ENCODE measurements around the gene AGAP1. TPM values are rescaled to one million over a fixed set of nuclear protein-coding genes. Genes with fewer than 3 reads are reported as not detected.
A peak's percentile ranks its signal among the peaks of the same experiment; 100 is the strongest.

Gene AGAP1
- total and polyA plus RNA-seq, 2 donors from 2014 or later, result 8.1 to 44.5 TPM

DNA sequence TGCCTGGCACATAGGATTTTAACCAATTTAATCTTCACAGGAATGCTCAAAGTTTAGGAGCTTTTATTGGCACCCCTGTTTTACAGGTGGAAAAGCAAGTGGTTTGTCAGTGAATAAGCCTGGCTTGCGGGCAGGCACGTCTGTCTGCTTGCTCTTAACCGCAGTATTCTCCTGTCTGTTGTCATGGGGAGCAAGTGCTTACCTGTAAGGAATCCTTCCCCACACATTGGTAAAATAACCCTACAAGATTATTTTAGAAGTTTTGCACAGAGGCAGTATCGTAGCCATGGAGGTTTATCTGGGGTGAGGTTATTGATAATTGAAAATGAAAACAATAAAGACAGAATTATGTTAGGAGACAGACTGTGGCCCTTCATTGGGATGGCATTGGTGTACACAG lies 174.9 kb downstream of the AGAP1 start:
- Histone ChIP-seq H3K9ac (ENCODE audit: low read length in 3 of 3) (no peak overlapping the region), H3K4me3 (ENCODE audit: low read length in 3 of 3) (no peak overlapping the region)

DNA sequence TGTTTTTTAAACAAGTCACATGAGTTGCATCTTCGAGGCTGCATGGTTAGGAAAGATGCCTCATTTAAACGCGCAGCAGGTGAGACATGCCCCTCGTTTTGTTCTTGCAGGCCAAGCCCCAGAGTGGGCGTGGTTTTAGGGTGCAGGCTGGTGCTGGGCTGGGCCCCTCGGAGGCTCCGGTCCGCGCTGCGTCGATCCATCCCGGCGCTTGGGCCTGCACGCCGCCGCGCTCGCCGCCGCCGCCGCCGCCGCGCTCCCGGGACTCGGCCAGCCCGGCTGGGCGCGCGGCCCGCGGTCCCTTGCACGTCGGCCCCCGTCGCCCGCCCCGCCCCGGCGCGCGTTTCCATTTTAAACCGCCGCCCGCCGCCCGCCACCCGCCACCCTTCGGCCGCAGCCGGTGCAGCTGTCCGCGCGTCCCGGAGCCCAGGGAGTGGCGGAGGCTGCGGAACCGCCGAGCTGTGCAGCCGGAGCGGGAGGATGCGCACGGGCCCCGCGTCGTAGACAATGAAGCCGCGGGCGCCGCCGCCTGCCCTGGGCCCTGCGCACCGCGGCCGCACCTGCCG lies 175.5 kb downstream of the AGAP1 start:
- DNase-seq (peak; percentile 77 to 87 (median 82)), FAIRE-seq (no peak)
- intact Hi-C loops (cut with DNase I), result no loop called here
- Histone ChIP-seq H3K4me1 (ENCODE audit: control insufficient read depth in 2 of 3, insufficient read depth in 2 of 3, low read depth in 1 of 3, low read length in 3 of 3) (peaks cover 5 to 13% (median 10%) of the 10 kb centered on the region in 3 donors), H3K9ac (ENCODE audit: low read length in 3 of 3) (no peak overlapping the region), H3K36me3 (ENCODE audit: control insufficient read depth in 2 of 3, insufficient read depth in 3 of 3, low read length in 3 of 3) (no peaks in the 10 kb centered on the region), H3K4me3 (ENCODE audit: low read length in 3 of 3) (peak overlapping the region in 1 of 3 donors; percentile 6), H3K9me3 (ENCODE audit: control insufficient read depth in 2 of 3, insufficient read depth in 1 of 3, low read length in 3 of 3) (no peaks in the 10 kb centered on the region), H3K27ac (ENCODE audit: low read depth in 2 of 2, low read length in 2 of 2) (no peak overlapping the region), H3K27me3 (ENCODE audit: control insufficient read depth, insufficient read depth, low read length) (no peaks in the 10 kb centered on the region)
- no peak for TF ChIP-seq CTCF (IDR thresholded peaks at IDR 0.05; ENCODE audit: borderline replicate concordance, extremely low read depth, insufficient read depth)

More for the DNA sequence above, 174.9 kb downstream of the AGAP1 start:
- FAIRE-seq, result no peak
- H3K9me3 ChIP-seq (ENCODE audit: control insufficient read depth in 2 of 3, insufficient read depth in 1 of 3, low read length in 3 of 3), result no peaks in the 10 kb centered on the region
- H3K36me3 ChIP-seq (ENCODE audit: control insufficient read depth in 2 of 3, insufficient read depth in 3 of 3, low read length in 3 of 3), result no peaks in the 10 kb centered on the region
- peaks cover 5 to 13% (median 10%) of the 10 kb centered on the region in 3 donors for H3K4me1 ChIP-seq (ENCODE audit: control insufficient read depth in 2 of 3, insufficient read depth in 2 of 3, low read depth in 1 of 3, low read length in 3 of 3)
- DNase-seq, result no peak
- no peaks in the 10 kb centered on the region for H3K27me3 ChIP-seq (ENCODE audit: control insufficient read depth, insufficient read depth, low read length)
- H3K27ac ChIP-seq (ENCODE audit: low read depth in 2 of 2, low read length in 2 of 2), result no peak overlapping the region
- intact Hi-C loops (cut with DNase I), result no loop called here
- TF ChIP-seq CTCF (IDR thresholded peaks at IDR 0.05; ENCODE audit: borderline replicate concordance, extremely low read depth, insufficient read depth), result no peak

GRCh38 chr2:235669983-235670962 lies 176.4 kb downstream of the AGAP1 start:
- Histone ChIP-seq H3K27ac (ENCODE audit: low read depth in 2 of 2, low read length in 2 of 2) (no peak overlapping the region), H3K9ac (ENCODE audit: low read length in 3 of 3) (no peak overlapping the region), H3K27me3 (ENCODE audit: control insufficient read depth, insufficient read depth, low read length) (no peaks in the 10 kb centered on the region), H3K9me3 (ENCODE audit: control insufficient read depth in 2 of 3, insufficient read depth in 1 of 3, low read length in 3 of 3) (no peaks in the 10 kb centered on the region), H3K36me3 (ENCODE audit: control insufficient read depth in 2 of 3, insufficient read depth in 3 of 3, low read length in 3 of 3) (no peaks in the 10 kb centered on the region), H3K4me3 (ENCODE audit: low read length in 3 of 3) (no peak overlapping the region), H3K4me1 (ENCODE audit: control insufficient read depth in 2 of 3, insufficient read depth in 2 of 3, low read depth in 1 of 3, low read length in 3 of 3) (peaks cover 2 to 11% (median 7%) of the 10 kb centered on the region in 3 donors)
- FAIRE-seq (no peak), DNase-seq (peak; percentile 73 to 87 (median 77))
- intact Hi-C loops (cut with DNase I), result no loop called here
- TF ChIP-seq CTCF (IDR thresholded peaks at IDR 0.05; ENCODE audit: borderline replicate concordance, extremely low read depth, insufficient read depth), result peak; percentile 46

Measured in kidney (tissue), 14 donors.